ENCODE data around the gene ALKBH6. TPM values are rescaled to one million over a fixed set of nuclear protein-coding genes. Genes with fewer than 3 reads are reported as not detected.
"Not testable (repeated sequence)": the region's sequence is repeated elsewhere in the genome, so short reads cannot be mapped to it uniquely, and the experiment has no call there.

The ALKBH6 gene
- polyA plus RNA-seq (ENCODE audit: insufficient read length in 10 of 10) = 10 to 100 TPM in 1 of 10 donors, 1 to 10 TPM in 9; 5.5 to 10.4 (median 7.9) TPM
- long read RNA-seq, donor 1, partial matches to known transcripts = 0 of 2 reads
- long read RNA-seq, donor 1, other reads (novel, unspliced or antisense) = 0 of 2 reads
- long read RNA-seq, donor 2 = 0 reads
- long read RNA-seq, donor 3 = 0 reads
- long read RNA-seq, donor 4, partial matches to known transcripts = 0 of 1 reads
- long read RNA-seq, donor 4, other reads (novel, unspliced or antisense) = 0 of 1 reads
- long read RNA-seq, donor 5, partial matches to known transcripts = 0 of 1 reads
- long read RNA-seq, donor 5, other reads (novel, unspliced or antisense) = 0 of 1 reads
- long read RNA-seq, donor 6, partial matches to known transcripts = 0 of 3 reads
- long read RNA-seq, donor 6, other reads (novel, unspliced or antisense) = 0 of 3 reads
- long read RNA-seq, donor 7, partial matches to known transcripts = 0 of 1 reads
- long read RNA-seq, donor 7, other reads (novel, unspliced or antisense) = 0 of 1 reads
- long read RNA-seq, donor 8, partial matches to known transcripts = 0 of 4 reads
- long read RNA-seq, donor 8, other reads (novel, unspliced or antisense) = 0 of 4 reads
- long read RNA-seq, donor 9, partial matches to known transcripts = 0 of 1 reads
- long read RNA-seq, donor 9, other reads (novel, unspliced or antisense) = 0 of 1 reads

DNA sequence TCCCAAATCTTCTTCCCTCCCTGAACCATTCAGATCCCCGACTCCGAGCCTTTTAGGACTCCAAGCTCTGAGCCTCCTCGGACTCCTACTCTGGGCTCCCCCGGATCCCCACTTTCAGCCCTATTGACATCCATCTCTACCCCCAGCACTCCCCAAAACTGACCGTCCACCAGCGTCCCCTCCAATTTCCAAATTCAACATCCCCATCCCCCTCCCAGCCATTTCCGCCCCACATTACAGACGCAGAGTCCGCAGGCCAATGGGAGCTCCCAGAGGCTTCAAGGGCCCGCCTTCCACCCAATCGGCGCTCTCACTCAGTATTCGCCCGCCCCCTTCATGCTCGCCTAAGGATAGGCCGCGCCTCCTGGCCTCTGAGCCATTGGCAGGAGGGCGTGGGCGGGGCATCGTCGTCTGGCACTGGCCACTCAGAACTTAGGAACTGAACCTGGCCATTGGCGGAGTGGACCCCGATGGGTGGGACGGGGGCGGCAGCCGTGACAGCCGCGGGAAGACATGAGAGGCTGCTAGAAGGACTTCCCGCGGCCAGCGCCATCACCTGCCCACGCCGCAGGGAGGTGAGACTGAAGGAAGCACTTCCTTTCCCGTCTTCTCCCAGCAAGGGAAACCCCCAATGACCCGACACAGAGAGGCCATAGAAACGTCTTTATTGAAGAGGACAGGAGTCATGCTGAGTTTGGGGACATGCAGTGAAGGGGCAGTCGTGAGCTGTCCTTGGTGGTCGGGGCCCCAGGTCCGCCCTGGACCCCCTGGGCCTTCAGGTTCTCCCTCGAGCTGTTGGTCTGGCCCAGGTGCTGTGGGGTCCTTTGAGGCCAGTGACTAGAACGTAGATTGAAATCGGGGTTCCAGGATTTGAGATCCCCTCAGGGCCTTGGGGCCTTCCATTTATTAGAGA is at the start of gene ALKBH6:
Gene ALKBH6, minus strand, starts transcription at position 202 of the 913 bp plus-strand sequence. CDS start 816 bp downstream, outside the sequence.
- peak; percentile 98 to 100 (median 99) for DNase-seq

DNA sequence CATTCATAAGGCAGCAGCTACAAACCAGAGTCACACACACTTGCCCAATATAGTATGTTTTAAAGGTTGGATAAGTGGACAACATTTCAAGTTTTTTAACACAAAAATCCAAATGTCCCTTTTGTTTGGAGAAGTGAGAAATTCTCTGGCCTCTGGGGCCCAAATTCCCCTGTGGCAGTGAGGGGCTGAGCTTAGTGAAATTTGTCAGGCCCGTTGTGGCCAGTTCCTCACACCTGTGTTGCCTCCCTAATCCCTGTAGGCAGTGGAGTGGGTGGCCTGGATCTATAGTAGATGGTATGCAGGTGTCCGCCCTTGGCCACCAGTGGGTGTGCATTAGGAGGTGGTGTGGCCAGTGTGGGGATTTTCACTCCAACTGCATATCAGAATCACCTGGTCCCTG is 47.4 kb upstream of the ALKBH6 start:
- DNase-seq = no peak

DNA sequence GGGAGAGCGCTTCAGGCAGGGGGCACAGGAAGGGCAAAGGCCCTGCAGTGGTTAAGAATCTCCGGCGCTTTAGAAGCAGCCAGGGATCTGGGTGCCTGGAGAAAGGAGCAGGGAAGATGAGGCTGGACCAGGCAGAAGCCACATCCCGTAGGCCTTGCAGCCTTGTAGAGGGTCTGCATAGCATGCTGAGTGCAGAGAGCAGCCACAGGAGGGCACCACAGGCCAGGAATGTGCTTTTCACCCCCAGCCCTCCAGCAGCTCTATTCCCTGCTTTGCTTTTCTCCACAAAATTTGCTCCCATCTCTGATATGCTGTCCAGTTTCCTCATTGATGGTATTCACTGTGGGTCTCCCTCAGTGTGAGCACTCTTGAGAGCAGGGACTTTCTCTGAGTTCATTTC is 46.4 kb upstream of the ALKBH6 start:
- no peak for DNase-seq

DNA sequence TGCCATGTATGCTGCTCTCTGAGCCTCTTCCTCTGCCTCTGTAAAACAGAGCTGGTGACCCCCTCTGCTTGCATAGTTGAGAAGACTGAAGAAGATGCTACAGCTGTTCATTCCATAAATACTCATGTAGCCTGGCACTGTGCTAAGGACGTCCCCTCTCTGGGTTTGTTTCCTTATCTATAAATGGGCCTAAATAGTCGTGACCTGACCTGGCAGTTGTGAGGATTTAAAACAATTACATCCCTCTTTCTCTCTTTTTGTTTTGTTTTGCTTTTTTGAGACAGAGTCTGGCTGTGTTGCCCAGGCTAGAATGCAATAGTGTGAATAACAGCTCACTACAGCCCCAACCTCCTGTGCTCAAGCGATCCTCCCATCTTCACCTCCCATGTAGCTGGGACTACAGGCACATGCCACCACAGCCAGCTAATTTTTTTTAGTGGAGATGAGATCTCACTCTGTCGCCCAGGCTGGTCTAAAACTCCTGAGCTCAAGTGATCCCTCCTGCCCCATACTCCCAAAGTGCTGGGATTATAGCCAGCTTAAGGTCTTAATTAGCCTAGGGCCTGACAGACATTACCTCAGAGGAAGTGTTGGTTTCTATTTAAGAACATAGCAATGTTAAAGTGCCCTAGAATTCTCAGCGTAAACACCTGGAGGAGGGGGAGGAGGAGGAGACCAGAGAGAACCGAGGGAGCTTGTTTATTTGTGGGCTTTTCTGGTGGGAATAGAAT is 45.3 kb upstream of the ALKBH6 start:
- DNase-seq = peak; percentile 19 to 43 (median 33)

DNA sequence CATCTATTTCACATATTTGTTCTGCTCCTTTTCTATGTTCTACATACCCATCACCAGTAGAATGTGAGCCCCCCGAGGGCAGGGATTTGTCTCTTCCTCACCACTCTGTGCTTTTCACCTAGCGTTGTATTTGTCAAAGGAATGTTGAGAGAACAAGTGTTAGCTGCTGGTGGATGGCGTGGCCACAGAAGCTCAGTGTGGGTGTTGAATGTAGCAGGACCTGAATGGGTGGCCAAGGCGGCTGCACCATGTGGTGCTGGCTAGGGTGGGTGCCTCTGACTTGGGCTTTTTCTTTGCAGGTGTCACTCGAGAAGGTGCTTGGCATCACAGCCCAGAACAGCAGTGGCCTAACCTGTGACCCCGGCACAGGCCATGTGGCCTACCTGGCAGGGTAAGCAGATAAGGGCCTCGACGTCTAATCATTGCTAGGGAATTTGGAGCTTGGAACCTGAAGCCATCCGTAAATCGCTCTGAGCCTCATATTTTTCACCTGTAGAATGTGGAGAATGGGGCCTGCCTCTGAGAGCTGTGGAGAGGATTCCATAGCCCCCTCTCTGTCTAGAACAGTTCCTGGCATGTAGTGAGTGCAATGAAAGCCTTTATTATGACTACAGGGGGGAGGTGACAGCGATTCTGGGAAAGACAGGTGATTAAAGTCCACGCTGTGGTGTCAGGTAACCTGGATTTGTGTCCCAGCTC is 44.6 kb upstream of the ALKBH6 start:
- DNase-seq = no peak

DNA sequence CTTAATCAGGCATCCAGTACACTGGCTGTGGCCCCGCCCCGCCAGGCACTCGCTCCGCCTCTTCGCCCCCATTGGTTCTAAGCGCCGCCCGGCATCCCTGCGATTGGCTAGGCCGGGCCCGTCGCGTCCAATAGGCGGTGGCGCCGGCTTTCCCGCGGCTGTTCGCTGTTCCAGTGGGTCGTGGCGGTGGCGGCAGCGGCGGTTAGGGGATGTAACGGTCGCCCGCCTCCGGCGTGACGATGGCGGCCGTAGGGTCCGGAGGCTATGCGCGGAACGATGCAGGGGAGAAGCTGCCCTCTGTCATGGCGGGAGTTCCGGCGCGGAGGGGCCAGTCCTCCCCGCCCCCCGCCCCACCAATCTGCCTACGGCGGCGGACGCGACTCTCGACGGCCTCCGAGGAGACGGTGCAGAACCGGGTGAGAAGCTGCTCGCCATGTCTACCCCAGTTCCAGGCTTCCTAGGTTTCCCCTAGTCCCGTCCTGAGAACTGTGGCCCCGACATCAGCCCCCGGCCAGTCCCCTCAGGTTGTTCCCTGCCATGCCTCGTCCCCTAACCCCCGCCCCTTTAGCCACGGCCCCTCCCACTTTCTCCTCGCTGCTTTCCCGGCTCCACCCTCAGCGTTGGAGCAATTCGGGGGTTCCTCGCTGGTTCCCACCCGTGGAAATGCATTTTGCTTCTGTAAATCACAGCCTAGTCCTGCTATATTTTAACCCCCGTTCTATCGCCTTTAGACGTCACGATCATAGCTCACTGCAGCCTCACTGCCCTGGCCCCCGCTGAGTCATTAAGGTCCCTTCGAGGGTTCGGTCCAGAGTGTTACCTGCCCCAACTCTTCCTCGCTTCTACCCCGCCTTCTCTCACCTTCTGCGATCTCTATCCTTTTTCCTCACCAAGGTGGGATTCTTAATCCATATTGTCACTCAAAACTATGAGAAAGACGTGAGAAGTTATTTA is 41.0 kb upstream of the ALKBH6 start, which contains the start of gene WDR62:
Gene WDR62, plus strand, starts transcription at position 165 of the 954 bp plus-strand sequence. Its CDS starts 75 bp downstream, at position 240.
- peak in 1 of 3 donors; percentile 21 for DNase-seq

DNA sequence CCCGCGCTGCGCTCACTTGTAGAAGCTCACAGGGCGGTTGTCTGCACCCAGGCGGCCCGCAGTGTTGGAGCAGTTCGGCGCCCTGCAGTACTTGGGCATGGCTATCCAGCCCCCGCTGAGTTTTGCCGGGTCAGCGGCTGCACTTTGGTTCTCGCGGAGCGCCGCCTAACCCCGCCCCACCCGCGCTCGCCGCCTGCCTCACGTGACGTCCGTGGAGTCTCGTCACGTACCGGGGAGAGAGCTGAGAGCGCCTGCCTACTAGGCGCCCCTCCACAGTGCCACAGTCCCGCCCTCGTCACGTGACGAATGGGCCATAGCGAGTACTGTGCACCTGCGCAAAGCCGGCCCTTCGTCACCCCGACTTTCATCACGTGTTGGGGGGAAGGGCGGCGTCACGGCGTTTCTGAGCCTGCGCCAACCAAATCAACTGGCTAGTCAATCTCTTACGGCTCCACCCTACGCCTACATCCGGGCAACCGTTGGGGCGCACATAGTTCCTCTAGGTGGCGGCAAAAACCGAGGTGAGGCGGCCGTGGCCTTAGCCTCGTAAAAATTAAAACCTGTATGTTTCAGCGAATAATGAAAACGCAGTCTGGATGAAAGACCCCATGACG is 40.2 kb upstream of the ALKBH6 start, which contains the start of gene THAP8:
Gene THAP8, minus strand, starts transcription at position 167 of the 614 bp plus-strand sequence. Its CDS starts 68 bp downstream, at position 99.
- DNase-seq = peak; percentile 99 to 100 (median 100)

DNA sequence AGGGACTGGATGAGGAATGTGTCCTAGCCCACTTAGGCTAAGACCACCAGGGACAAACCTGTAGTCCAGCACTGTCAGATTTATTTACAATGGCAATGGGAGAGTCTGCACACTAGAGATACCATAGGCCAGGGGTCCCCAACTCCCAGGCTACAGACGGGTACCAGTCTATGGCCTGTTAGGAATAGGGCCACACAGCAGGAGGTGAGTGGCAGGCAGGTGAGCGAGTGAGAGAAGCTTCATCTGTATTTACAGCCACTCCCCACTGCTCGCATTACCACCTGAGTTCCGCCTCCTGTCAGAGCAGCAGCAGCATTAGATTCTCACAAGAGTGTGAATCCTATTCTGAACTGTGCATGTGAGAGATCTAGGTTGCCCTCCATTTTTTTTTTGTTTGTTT is 37.6 kb upstream of the ALKBH6 start:
- no peak for DNase-seq

DNA sequence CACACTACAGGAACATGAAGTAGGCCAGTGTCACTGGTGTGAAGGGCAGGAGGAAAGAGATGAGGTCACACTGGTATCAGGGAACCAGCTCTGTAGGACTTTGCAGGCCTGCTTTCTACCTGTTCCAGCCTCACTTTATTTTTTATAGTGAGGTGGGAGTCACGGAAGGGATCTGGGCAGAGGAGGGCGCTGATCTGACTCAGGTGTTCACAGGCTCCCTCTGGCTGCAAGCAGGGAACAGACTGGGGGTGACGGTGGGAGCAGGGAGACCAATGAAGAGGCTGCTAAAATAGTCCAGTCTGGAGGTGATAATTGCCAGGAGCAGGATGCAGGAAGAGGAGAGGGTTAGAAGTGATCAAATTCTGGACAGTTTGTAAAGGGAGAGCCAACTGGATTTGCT is 37.2 kb upstream of the ALKBH6 start:
- DNase-seq = no peak

DNA sequence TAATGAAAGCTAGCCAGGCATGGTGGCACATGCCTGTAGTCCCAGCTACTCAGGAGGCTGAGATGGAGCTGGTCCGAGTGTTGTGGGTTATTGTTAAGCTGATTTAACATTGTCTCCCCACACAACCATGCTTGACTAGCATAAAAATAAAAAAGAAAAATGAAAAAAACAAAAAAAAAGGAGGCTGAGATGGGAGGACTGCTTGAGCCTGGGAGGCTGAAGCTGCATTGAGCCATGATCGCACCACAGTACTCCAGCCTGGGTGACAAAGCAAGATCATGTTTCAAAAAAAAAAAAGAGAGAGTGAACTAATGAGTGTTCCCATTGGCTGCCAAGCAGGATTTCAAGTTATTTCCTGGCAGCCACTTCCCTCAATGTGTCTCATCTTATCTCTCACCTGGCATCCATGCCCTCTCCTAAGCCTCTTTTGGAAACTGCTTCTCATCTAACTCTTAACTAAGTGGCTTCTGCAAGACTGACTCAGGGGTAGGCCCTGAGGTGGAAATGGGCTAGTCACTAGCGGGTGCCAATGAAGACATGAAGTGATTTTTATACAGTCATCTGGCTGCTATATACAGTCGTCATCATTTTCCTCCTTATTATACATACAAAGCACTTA is 35.2 kb upstream of the ALKBH6 start:
- no peak for DNase-seq

DNA sequence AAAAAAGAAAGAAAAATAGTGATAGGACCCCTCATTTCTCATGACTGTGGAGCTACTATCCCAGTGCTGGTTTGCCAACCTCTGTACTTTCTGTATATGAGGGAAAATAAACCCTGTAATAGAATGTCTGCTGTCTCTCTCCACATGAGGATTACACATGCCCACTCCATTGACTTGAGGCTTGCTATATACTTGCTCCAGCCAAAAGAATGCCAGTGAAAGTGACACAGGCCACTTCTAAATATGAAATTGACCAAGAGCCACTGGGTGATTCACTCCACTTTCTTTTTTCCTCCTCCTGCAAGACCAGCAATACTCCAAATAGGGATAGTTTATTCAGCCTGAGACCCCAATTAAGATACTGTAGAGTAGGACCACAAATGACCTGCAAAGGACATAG is 33.8 kb upstream of the ALKBH6 start:
- DNase-seq = no peak

DNA sequence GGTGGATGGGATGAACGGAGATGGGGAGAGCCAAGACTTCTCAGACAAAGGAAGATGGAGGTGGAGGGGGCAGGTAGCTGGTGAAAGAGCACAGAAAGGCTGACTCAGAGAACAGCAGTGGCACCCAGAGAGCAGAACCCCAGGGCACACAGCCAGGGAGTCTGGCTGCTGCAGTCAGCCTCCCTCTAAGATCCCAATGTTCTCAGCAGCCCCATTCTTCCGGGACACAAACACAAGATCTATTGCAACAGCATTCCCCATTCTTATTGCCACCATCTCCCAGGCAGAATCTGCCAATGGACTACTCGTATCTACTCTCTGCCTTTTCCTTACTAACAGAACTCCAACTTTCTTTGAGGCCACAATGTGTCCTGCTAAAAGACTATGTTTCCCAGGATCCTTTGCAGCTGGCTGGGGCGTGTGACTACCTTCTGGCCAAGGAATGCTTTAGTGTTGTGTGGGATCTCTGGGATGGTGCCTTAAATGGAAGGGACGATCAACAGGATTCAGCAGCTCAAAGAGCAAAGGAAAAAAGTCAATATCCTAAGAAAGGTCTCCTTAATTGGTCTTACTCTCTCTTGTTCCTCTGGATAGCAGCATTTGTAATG is 32.5 kb upstream of the ALKBH6 start:
- DNase-seq = no peak

DNA sequence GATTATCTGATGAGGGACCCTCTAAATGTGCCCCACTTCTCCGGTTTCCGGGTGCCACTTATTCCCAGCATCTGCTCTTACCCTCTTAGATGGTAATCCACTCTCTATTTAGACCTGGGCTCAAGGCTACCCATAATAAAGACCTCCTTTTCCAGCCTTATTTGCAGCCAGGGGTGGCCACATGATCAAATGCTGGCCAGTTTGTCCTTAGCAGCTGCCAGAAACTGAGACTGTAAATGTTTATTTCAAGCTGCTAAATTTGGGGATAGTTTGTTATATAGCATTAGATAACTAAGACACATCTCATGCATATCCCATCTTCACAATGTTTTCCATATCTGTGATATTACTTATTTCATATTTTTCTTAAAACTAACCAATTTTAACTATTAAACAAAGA is 29.9 kb upstream of the ALKBH6 start:
- DNase-seq = no peak

DNA sequence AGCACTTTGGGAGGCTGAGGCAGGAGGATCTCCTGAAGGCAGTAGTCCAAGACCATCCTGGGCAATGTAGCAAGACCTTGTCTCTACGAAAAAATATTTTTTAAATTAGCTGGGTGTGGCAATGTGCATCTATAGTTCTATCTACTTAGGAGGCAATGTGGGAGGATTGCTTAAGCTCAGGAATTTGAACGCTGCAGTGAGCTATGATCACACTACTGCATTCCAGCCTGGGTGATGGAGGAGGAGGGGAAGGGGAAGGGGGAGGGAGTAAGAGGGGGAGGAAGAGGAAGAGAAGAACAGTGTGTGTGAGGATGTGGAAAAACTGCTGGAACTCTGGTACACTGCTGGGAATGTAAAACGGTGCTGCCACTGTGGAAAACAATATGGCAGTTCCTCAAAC is 27.8 kb upstream of the ALKBH6 start:
- DNase-seq = peak in 1 of 3 donors; percentile 70

DNA sequence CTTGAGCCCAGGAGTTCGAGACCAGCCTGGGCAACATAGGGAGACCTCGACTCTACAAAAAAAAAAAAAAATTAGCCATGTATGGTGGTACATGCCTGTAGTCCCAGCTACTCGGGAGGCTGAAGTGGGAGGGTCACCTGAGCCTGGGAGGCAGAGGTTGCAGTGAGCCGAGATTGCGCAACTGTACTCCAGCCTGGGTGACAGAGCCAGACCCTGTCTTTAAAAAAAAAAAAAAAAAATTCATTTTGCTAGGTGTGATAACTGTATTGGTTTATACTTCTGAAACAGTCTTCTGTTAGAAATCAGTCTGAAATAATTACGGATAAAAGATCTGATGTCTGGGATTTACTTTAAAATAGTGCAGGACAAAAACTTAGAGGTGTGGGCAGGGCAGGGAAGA is 27.1 kb upstream of the ALKBH6 start:
- not testable (repeated sequence) for DNase-seq

DNA sequence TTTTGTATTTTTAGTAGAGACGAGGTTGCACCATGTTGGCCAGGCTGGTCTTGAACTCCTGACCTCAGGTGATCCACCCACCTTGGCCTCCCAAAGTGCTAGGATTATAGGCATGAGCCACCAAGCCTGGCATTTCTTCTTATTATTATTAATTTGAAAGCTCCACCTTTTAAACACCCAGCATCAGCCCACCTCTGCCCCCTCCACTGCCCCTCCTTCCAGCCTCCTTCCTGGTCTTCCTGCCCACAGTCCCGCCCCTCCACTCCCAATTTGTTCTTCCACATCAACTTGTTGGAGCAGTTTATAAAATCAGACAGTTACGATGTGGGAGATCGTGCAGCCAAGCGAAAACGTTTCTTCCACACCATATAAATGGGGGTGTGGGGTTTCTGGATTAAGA is 26.5 kb upstream of the ALKBH6 start:
- DNase-seq = no peak

DNA sequence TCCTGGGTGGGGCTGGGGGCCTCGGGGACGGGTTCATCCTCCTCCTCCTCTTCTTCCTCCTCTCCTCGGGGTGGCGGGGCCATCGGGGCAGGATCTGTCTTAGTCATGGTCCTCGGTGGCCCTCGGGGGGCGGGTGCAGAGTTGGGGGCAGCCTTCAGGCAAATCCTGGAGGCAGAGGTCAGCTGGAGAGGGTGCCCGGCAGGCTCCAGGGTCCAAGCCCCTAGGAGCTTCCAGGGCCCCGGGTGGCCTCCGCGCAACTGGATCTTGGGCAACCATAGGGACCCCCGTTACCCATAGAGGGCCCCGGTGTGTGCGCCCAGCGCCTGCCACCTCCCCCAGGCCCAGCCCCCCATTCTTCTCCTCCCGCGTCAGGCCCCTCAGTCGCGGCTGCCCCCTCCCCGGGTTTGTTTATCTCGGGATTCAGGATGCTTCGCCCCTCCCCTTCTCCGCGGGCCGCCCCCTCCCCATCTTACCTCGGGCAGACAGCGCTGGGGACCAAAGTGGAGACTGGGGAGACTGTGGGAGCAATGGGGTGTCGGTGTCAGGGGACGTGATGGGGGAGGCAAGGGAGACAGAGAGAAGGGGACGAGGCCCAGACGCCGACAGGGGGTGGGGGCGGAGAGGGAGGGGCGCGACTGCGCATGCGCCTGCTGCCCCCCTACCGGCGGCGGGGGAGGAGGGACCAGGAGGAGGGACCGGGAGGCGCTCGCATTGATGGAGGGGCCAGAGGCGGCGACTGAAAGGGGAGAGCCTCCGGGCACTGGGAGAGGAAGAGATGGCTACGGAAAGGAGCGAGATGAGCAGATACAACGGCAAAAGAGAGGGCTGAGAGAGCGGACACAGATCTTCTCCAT is 18.5 kb upstream of the ALKBH6 start, which contains the start of gene CLIP3:
Gene CLIP3, minus strand, starts transcription at position 623 of the 854 bp plus-strand sequence. Its CDS starts 516 bp downstream, at position 107.
- peak; percentile 67 to 93 (median 83) for DNase-seq

Measured in muscle of back (tissue), 13 donors.